K562 (cell line): Measurements from ENCODE around the gene ASMTL. TPM values are rescaled to one million over a fixed set of nuclear protein-coding genes. Genes with fewer than 3 reads are reported as not detected.

Experiments used
- ATAC-seq: fragments of 200-7000 bp; cut with Tn5 transposase; 3 replicates; pipeline ENCODE4 v1.9.1; 2020; ENCODE audit warnings: moderate library complexity
- BruUV-seq: library from RNA; stranded (reverse); fragments of 400-500 nt; replicated peaks from 2 replicates; lab custom pipeline; 2021; lab: Mats Ljungman, UMichigan
- CTCF ChIA-PET: fragments of 300-600 bp; formaldehyde crosslinking; extraction: SDS; loops from one replicate; lab custom pipeline; 2021; ENCODE audit warnings: low intra/inter-chr PET ratio; lab: Yijun Ruan, JAX
- POLR2A ChIA-PET: fragments of 300-600, 350-650 bp; sonication (Branson Sonifier 250); formaldehyde crosslinking; extraction: SDS; loops from one replicate; lab custom pipeline; 2021; ENCODE audit warnings: antibody characterized with exemption, inconsistent platforms; lab: Yijun Ruan, JAX
- DNase-seq, 4 experiments: peaks; one replicate each; pipeline versions ENCODE4 v3.0.0 to v3.0.0-alpha.2; 2011 to 2018; ENCODE audit warnings: low spot score in 3 of 4, mixed read lengths in 3 of 4; ENCODE audit errors: extremely low read depth in 1 of 4
- FAIRE-seq: peaks from 2 replicates; lab custom pipeline; 2011; peaks lifted over from hg19 to GRCh38; lab: Jason Lieb, UNC
- H2AFZ ChIP-seq: 2 replicates; pipeline ENCODE4 v1.6.0; 2011; ENCODE audit warnings: low read depth, low read length, control low read depth, inconsistent platforms
- H3K27ac ChIP-seq: fragments of 200-600 bp; 3 replicates; pipeline ENCODE4 v1.8.0; 2011; ENCODE audit warnings: low read depth, mild to moderate bottlenecking, control low read depth, inconsistent platforms, low read length, moderate library complexity, mixed read lengths; ENCODE audit errors: extremely low read depth
- H3K27me3 ChIP-seq, 2 experiments: fragments of 300-600 bp in 1 of 2; 2 replicates in 1 of 2; 3 replicates in 1 of 2; pipeline versions ENCODE4 v1.6.0 to v1.8.0; 2011; ENCODE audit warnings: inconsistent platforms in 2 of 2, low read length in 2 of 2, mild to moderate bottlenecking in 1 of 2, mixed read lengths in 1 of 2, moderate library complexity in 1 of 2; ENCODE audit not compliant: control insufficient read depth in 2 of 2, insufficient read depth in 2 of 2
- H3K36me3 ChIP-seq: fragments of 300-600 bp; 3 replicates; pipeline ENCODE4 v1.8.0; 2011; ENCODE audit warnings: mild to moderate bottlenecking, low read length, inconsistent platforms; ENCODE audit not compliant: control insufficient read depth, insufficient read depth
- H3K4me1 ChIP-seq, 2 experiments: fragments of 200-600 bp in 1 of 2; replicated peaks in 1 of 2; 2 replicates in 1 of 2; 3 replicates in 1 of 2; pipeline versions ENCODE4 v1.5.1 to v1.8.0; 2011; ENCODE audit warnings: inconsistent platforms in 2 of 2, low read length in 2 of 2, mild to moderate bottlenecking in 1 of 2, mixed read lengths in 1 of 2, moderate library complexity in 1 of 2; ENCODE audit not compliant: control insufficient read depth in 2 of 2, insufficient read depth in 2 of 2
- H3K4me2 ChIP-seq: 2 replicates; pipeline ENCODE4 v1.6.1; 2011; ENCODE audit warnings: low read length, control low read depth, inconsistent platforms, mixed read lengths; ENCODE audit not compliant: insufficient read depth
- H3K4me3 ChIP-seq: fragments of 200-600 bp; sonication (generic), shearing (Covaris generic); 2 replicates; pipeline ENCODE4 v1.5.1; 2016; ENCODE audit warnings: control low read depth, inconsistent platforms
- H3K79me2 ChIP-seq: fragments of 200-600 bp; 3 replicates; pipeline ENCODE4 v1.8.0; 2011; ENCODE audit warnings: low read length, inconsistent platforms; ENCODE audit not compliant: control insufficient read depth, insufficient read depth
- H3K9ac ChIP-seq, 2 experiments: 2 replicates each; pipeline versions ENCODE4 v1.6.0 to v1.6.1; 2011; ENCODE audit warnings: low read depth in 2 of 2, low read length in 2 of 2, control low read depth in 1 of 2, inconsistent platforms in 1 of 2, mild to moderate bottlenecking in 1 of 2, mixed read lengths in 1 of 2; ENCODE audit not compliant: insufficient read depth in 1 of 2
- H3K9me1 ChIP-seq: one replicate; pipeline ENCODE4 v1.6.0; 2011; ENCODE audit warnings: inconsistent platforms, mild to moderate bottlenecking, low read length, moderate library complexity; ENCODE audit not compliant: control insufficient read depth, insufficient read depth
- H3K9me3 ChIP-seq: replicated peaks from 2 replicates; pipeline ENCODE4 v1.5.1; 2011; ENCODE audit warnings: low read depth, low read length, inconsistent platforms; ENCODE audit not compliant: control insufficient read depth, insufficient read depth
- H4K20me1 ChIP-seq: replicated peaks from 2 replicates; pipeline ENCODE4 v1.6.1; 2011; ENCODE audit warnings: low read length, inconsistent platforms, mixed read lengths; ENCODE audit not compliant: control insufficient read depth, insufficient read depth
- HDAC3 ChIP-seq: fragments of 450-650 bp; IDR thresholded peaks from 2 replicates; pipeline ENCODE4 v1.6.1; 2018; ENCODE audit warnings: borderline replicate concordance, mild to moderate bottlenecking, moderate library complexity; ENCODE audit not compliant: partially characterized antibody
- KAT2B ChIP-seq: IDR thresholded peaks from one replicate; pipeline ENCODE4 v1.6.1; 2012; ENCODE audit warnings: low read depth, mild to moderate bottlenecking, control low read depth, inconsistent platforms, low read length, moderate library complexity
- POLR2G ChIP-seq: fragments of 200-400 bp; formaldehyde crosslinking; IDR thresholded peaks from 2 replicates; pipeline ENCODE4 v1.6.1; 2017; ENCODE audit warnings: low read depth, mild to moderate bottlenecking, antibody characterized with exemption, low read length, moderate library complexity
- RBFOX2 ChIP-seq: fragments of 200-400 bp; formaldehyde crosslinking; IDR thresholded peaks from 2 replicates; pipeline ENCODE4 v1.6.1; 2017; ENCODE audit warnings: low read depth, mild to moderate bottlenecking, low read length, moderate library complexity
- WGBS: fragments of 100-300 bp; shearing (Covaris generic); methylation state at CpG from one replicate; pipeline ENCODE4 v1.1.6; 2016; ENCODE audit warnings: low coverage, mixed read lengths; ENCODE audit not compliant: insufficient coverage; ENCODE audit errors: missing lambda C conversion rate; 5-methylcytosine and 5-hydroxymethylcytosine counted together
- in situ Hi-C: fragments of 300-500 bp; cut with MboI; formaldehyde crosslinking; loops from 4 replicates; pipeline ENCODE4 v1.15.0; 2018; ENCODE audit warnings: inconsistent platforms, mixed read lengths
- intact Hi-C: fragments of 100-400 bp; cut with micrococcal nuclease; formaldehyde crosslinking; loops from 2 replicates; pipeline ENCODE4 v1.14.2; 2022
- polyA plus RNA-seq, 8 experiments: library from polyadenylated mRNA; depleted of rRNA in 4 of 8; stranded (reverse) in 5 of 8; unstranded in 3 of 8; fragments of >200 nt; fragmentation: Nextera tagmentation in 2 of 8; fragmentation: Illumina TruSeq in 1 of 8; extraction: Ambion mirVana in 2 of 8; extraction: Trizol in 1 of 8; gene quantifications; 2 replicates each; pipeline versions ENCODE4 v1.2.1 to v1.2.3, GENCODE V29; 2011 to 2014; ENCODE audit warnings: inconsistent platforms in 1 of 8, missing spikeins in 1 of 8
- total RNA-seq, 7 experiments: library from RNA; depleted of rRNA in 6 of 7; stranded (reverse); fragments of >200 nt in 6 of 7; fragmentation: Illumina TruSeq in 2 of 7; extraction: Trizol in 2 of 7; gene quantifications; 2 replicates each; pipeline versions ENCODE4 v1.2.1 to v1.2.3, GENCODE V29; 2011 to 2021; ENCODE audit warnings: low replicate concordance in 1 of 7

The ASMTL gene
- total and polyA plus RNA-seq, 9 of the 15 experiments (the other 6 are each of a cell fraction or from before 2014, with no cell fraction given) = 0.56 to 20.6 (median 7.6) TPM

- no TSS peak for BruUV-seq
- Histone ChIP-seq H3K27me3 (no peaks in the 10 kb centered on the region), H3K79me2 (peaks cover 6% of the 10 kb centered on the region; the same call in 1 of the 3 replicates), H3K9ac (peak overlapping the region in 1 of 2 experiments; percentile 36; a peak in 1 of 4 replicates), H4K20me1 (no peaks in the 10 kb centered on the region), H3K4me3 (no peak overlapping the region), H3K4me1 (peaks cover 2 to 29% of the 10 kb centered on the region in 2 experiments; a peak in 3 of 5 replicates), H3K9me3 (no peaks in the 10 kb centered on the region), H3K9me1 (no peaks in the 10 kb centered on the region), H2AFZ (no peak overlapping the region), H3K27ac (no peak overlapping the region), H3K4me2 (no peak overlapping the region), H3K36me3 (peaks cover 6% of the 10 kb centered on the region; the same call in 1 of the 3 replicates)
- ATAC-seq = no peak
- 90% methylated on average over 7 of the region's 29 CpGs for WGBS
- intact Hi-C loops = no loop called here
- POLR2A ChIA-PET = no interaction called here
- in situ Hi-C loops = no loop called here
- no peak for DNase-seq
- no peak for FAIRE-seq
- TF ChIP-seq POLR2G (peak; percentile 51; the same call in 1 of the 2 replicates), HDAC3 (no peak), RBFOX2 (0 out of 2 replicates have a peak, but pooled peaks have one; percentile 17), KAT2B (no peak)
- CTCF ChIA-PET = no interaction called here
These were observed 54.0 kb downstream of the ASMTL start for GRCh38 chrX:1398431-1399340.
